Activated CD4-positive, alpha-beta T cell treated with anti-CD3 and anti-CD28 coated beads, Interleukin-2, amount 50 U/mL, for 48 hours (primary cell): ENCODE data around the gene P2RX3.

Source experiments
- DNase-seq, 2 experiments: peaks; one replicate each; pipeline ENCODE4 v3.0.0-alpha.2; 2020

P2RX3 gene

DNA sequence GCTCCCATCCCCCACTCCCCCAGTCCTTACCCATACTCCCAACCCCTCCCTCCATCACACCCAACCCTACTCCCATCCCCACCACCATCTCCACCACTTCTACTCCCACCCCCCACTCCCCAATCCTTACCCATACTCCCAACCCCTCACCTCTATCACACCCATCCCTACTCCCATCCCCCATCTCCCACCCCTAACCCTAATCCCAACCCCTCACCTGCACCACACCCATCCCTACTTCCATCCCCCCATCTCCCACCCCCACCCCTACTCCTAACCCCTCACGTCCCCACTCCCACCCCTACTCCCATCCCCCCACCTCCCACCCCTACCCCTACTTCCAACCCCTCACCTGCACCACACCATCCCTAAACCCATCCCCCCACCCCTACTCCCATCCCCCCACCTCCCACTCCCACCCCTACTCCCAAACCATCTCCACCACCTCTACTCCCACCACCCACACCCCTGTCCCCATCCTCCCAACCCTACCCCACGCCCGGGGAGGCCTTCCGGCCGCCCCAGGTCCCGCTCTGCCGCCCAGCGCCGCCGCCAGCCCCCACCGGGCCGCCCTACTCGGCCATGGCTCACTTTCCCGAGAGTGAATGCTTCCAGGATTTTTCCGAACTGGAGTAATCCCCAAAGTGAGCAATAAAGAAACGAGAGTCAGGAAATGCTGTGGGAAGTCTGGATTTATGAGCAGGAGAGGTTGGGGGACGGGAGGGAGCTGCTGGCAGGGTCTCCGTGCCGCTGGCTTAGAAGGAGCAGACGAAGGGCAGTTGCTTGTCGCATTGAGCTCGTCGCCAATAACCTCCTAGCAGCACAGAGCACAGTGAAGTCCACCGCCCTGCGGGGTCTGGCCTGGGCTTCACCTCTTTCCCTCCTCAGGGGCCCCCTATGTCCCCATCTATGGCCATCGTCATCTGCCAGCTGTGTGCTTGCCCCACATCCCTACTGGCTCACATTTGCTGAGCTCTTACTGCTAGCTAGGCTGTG lies 38.2 kb downstream of the P2RX3 start:
- DNase-seq = no peak

DNA sequence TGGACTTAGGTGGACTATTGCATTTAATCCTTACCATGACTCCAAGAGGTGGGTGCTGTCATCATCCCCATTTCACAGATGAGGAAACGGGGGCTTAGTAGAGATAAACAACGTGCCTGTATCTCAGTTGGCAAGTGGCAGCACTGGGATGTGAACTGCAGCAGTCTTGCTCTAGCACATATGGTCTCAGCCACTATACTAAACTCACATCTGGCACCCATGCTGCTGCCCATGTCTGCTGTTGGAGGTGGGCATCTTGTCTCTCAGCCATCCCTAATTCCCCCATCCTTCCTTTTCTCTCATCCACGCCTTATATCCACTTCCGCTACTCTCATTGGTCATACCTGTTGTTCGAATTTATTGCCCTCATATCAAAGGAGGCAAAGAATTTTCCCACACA lies 39.0 kb downstream of the P2RX3 start:
- no peak for DNase-seq

- DNase-seq = no peak
Observed at GRCh38 chr11:57378186-57378585, 40.0 kb downstream of the P2RX3 start.

DNA sequence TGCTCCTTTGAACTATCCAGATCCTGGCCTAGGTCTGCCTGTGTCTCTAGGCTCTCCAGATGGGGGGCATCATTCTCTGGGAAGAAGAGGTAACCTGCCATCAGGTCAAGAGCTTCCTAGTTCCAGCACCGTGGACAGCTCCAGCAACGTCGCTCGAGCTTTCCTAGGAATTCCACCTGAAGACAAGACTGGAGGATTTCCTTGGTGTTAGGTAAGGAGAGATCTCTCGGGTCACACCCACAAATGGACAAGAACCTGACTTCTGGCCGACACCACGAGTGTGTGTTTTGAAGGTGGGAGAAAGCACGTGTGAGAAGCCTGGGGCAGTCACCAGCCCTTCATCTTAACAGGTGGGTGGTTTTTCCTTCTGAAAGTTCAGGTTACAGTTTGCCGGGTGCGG lies 41.6 kb downstream of the P2RX3 start:
- DNase-seq = no peak

- no peak for DNase-seq
Observed at GRCh38 chr11:57380975-57381374, 42.8 kb downstream of the P2RX3 start, which contains the start of gene PRG3. TSS of gene PRG3 (minus strand) at chr11:57381150. CDS start at chr11:57380708, 442 bp downstream.

DNA sequence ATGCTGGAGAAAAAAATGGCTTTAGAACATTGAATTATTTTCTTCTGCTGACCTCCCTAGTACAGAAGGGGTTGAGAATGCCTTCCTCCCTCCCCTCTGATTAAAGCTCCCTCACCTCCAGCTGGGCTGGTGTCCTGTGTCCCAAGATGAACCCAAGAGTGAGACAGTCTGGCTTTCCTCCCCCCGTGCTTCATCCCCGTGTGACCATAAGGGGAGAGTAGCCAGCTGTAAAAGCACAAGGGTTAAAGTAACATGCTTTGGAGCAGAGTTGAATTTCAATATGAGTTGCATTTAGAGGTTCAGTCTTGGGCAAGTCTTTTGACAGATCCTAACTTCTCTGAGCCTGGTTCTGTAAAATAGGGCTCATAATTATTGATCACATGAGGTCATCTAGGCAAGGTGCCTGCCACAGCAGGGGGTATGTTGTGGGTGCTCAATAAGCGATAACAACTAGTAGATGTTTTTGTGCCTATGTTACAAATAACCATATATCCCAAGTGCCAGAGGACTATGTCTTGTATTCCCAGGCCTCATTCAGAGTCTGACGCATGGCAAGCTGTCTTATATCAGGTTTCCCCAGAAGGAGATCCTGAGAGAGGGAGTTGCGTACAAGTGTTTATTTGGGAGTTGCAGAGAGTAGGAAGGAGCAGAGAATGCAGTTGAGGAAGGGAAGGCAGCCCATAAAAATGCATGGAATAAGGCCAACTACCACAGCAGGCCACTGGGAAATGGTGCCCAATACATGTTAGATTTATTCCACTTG lies 48.2 kb downstream of the P2RX3 start:
- no peak for DNase-seq

GRCh38 chr11:57387289-57388030 lies 49.3 kb downstream of the P2RX3 start:
- DNase-seq = no peak

DNA sequence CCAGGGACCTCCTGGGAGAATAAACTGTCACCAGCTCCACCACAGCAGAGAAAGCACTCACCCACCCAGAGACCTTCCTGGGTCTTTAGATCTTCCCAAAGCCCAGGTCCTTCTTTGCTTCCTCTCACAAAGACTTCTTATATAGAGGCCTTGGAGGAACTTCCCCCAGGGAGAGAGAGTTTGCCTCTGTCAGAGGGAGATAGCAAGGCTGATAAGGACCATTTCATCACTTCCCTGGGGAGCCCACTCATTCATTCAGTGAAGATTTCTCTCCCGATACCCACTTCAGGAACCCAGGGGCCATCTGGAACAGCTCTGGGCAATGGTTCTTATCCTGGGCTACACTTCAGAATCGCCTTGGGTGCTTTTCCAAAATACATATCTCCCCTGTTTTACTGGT lies 52.4 kb downstream of the P2RX3 start, which contains the start of gene PRG2:
Gene PRG2, minus strand, starts transcription at position 116 of the 400 bp plus-strand sequence. CDS start 706 bp downstream, outside the sequence.
- no peak for DNase-seq

- no peak for DNase-seq
Observed at GRCh38 chr11:57391111-57391510, 53.0 kb downstream of the P2RX3 start.

DNA sequence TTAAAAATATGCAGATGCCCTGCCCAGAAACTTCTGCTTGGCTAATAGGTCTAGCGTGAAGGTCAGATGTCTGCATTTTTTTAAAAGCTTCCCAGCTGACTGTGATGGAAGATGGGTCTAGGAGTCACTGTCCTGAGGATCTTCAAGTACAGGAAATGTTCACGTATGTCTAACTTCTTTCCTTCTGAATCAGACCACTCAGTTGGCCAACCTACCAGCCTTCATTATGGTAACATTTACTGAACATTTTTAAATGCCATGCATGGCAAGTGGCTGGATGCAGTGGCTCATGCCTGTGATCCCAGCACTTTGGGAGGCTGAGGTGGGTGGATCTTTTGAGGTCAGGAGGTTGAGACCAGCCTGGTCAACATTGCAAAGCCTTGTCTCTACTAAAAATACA lies 53.4 kb downstream of the P2RX3 start:
- DNase-seq = no peak

DNA sequence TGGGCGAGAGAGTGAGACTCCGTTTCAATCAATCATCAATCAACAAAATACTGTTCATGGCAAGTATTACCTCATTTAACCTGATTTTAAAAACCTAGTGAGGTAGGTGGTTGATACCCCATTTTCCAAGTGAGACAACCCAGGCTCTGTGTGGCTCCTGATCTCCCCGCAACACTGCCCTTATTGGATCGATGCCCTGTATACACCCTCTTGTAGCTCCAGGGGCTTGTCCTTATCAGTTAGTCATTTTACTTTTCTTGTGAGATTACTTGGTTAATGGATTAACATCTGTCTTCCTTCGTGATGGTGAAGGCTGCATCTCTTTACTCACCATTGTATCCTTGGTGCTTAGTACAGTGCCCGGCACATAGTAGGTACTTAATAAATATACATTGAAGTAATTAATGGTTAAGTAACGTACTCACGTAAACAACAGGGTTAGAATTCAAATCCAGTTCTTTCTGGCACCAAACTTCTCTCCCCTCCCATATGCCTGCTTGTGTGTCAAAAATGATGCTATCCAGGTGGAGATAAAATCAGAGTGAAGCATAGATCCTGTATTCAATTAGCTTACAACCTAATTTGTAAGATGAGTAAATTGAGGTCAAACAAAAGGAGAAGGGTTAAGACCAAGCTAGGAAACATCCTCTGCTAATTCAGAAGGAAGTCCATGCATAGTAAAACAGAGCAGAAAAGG lies 54.1 kb downstream of the P2RX3 start:
- no peak for DNase-seq

DNA sequence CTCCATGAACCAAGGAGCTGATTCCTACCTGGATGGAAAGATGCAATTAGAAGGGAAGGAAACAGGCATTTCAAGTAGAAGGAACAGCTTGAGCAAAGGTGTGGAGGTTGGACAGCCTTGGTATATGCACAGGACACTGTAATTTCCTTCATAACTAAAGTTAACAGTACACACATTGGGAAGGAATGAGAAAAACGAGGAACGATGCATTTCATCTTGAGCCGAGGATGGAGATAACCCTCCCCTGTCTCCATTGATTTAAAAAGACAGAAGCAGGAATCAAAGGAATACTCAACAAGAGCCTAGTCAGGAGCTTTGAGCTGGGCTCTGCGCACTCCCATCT lies 54.6 kb downstream of the P2RX3 start:
- no peak for DNase-seq

GRCh38 chr11:57394203-57394965 lies 56.2 kb downstream of the P2RX3 start:
- DNase-seq = no peak

DNA sequence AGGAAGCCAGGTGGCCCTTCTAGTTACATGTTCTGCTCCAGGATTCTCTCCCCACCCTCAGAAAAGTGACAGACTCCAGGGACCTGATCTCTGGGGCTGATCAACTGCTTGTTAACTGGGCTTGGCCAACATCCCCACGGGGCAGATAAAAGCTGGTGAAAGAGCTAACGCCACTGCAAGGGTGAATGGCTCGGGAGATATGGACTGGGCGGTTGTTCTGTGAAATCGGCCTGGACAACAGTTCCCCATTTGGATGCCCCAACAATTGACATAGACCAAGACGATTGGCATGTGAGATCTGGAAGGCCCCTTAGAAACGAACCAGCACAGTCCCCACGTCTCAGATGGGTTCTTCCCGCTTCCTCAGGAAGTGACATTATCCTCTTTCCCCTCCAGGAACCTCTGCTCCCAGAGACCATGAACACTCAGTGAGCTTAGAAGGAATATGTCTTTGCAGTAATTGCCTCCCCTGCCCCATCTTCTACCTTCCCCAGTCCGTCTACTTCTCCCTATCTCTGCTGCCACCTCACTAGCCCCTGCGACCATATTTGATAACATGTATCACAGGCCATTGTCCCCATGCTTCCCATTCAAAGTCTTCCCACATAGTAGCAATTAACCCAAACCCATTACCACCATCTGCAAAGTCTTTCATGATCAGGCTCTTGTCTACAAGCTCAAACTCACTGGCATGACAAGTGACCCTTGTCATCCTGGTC lies 57.9 kb downstream of the P2RX3 start:
- DNase-seq = no peak

DNA sequence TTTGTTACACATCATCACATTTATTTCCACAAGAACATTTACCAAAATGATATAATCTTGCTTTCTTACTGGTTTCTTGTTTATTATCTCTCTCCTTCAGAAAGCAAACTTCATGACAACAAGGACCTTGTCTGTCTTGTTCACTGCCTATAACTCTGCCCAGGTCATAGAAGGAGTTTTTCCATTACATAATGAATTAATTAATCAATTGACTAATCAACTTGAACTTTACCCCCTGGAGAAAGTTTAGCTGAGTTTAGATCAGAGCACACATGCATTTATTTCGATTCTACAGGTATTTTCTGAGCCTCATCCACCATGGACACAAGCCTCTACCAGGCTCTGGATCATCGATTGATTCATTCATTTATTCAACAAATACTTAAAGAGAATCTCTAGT lies 58.6 kb downstream of the P2RX3 start:
- DNase-seq = no peak

- no peak for DNase-seq
Observed at GRCh38 chr11:57397394-57397990, 59.3 kb downstream of the P2RX3 start.

DNA sequence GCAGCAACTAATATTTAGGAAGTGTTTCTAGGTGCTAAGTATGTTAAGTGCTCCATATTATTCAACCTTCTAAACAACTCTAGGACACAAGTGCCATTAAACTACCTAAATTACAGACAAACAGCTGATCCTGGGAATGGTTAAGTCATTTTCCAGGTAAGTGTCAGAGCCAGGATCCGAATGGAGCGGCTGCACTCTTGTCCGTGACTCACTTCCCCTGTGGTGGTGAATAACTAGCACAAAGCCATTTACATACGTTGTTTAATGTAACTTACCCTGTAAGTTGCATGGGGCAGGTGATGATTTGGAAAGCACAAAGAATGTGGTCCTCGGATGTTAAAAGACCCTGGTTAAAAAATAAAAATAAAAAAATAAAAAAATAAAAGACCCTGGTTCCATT lies 61.1 kb downstream of the P2RX3 start:
- no peak for DNase-seq

DNA sequence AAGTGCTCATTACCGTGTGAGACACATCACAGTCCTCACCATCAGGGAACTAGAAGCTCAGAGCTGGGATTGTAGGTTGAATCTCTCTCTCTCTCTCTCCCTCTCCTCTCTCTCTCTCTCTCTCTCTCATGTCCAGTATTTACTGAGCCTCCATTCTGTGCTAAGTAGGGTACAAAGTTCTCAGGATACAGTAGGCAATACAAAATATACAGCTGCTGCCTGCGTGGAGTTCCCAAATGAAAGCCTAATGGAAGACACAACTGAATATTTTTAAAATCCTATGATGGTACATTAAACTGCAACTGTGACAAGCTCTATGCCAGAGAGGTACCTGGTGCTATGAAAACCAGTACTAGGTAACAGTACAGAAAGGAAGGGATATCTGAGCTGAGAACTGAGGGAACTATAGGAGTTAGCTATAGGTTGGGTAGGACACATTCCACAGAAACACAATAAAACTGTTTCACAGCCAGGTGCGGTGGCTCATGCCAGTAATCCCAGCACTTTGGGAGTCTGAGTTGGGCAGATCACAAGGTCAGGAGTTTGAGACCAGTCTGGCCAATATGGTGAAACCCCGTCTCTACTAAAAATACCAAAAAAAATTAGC lies 61.9 kb downstream of the P2RX3 start:
- DNase-seq = no peak

- no peak for DNase-seq
Observed at GRCh38 chr11:57402188-57403002, 64.2 kb downstream of the P2RX3 start.
